HG03280 (cell line): ENCODE measurements around the gene EPHA8.

ENCODE experiments used
- ATAC-seq: cut with Tn5 transposase; IDR thresholded peaks from one replicate; pipeline ENCODE4 v1.9.1; 2021; ENCODE audit warnings: mild to moderate bottlenecking, moderate library complexity; ENCODE audit not compliant: unreplicated experiment

The EPHA8 gene

GRCh38 chr1:22641247-22641646, 78.0 kb downstream of the EPHA8 start:
- no peak for ATAC-seq

- ATAC-seq, result no peak
Observed at GRCh38 chr1:22641906-22642636, 78.8 kb downstream of the EPHA8 start.

- ATAC-seq, result no peak
Observed at GRCh38 chr1:22643381-22643780, 80.1 kb downstream of the EPHA8 start, which contains the start of gene C1QC. Gene C1QC, plus strand, starts transcription at chr1:22643633. Its CDS starts 391 bp downstream, at chr1:22644024.

- no peak for ATAC-seq
Observed at GRCh38 chr1:22643928-22644327, 80.6 kb downstream of the EPHA8 start.

GRCh38 chr1:22645931-22646330, 82.6 kb downstream of the EPHA8 start:
- ATAC-seq, result no peak

- no peak for ATAC-seq
Observed at GRCh38 chr1:22646384-22646783, 83.1 kb downstream of the EPHA8 start.

- ATAC-seq, result no peak
Observed at GRCh38 chr1:22650089-22650693, 86.9 kb downstream of the EPHA8 start.

- ATAC-seq, result no peak
Observed at GRCh38 chr1:22651941-22652856, 88.9 kb downstream of the EPHA8 start.

GRCh38 chr1:22652881-22653316, 89.6 kb downstream of the EPHA8 start, which contains the start of gene C1QB:
Gene C1QB, plus strand, starts transcription at chr1:22653236. Its CDS starts 6,227 bp downstream, at chr1:22659463.
- no peak for ATAC-seq
